ENCODE measurements around the gene SHISA9. TPM values are rescaled to one million over a fixed set of nuclear protein-coding genes. Genes with fewer than 3 reads are reported as not detected.

SHISA9 gene
- total RNA-seq, 1 donor from 2014 or later: not detected

- H3K4me3 ChIP-seq (ENCODE audit: low read length in 3 of 3): no peak overlapping the region
- H3K9ac ChIP-seq (ENCODE audit: low read depth in 1 of 3, low read length in 3 of 3): no peak overlapping the region
- H3K9me3 ChIP-seq (ENCODE audit: control insufficient read depth in 3 of 3, low read length in 3 of 3): peaks cover 0 to 3% (median 0%) of the 10 kb centered on the region in 3 donors
- H3K4me1 ChIP-seq (ENCODE audit: control insufficient read depth in 3 of 3, insufficient read depth in 3 of 3, low read length in 3 of 3): no peaks in the 10 kb centered on the region
- H3K27me3 ChIP-seq (ENCODE audit: control insufficient read depth in 3 of 3, insufficient read depth in 3 of 3, low read length in 3 of 3): no peaks in the 10 kb centered on the region
- H3K36me3 ChIP-seq (ENCODE audit: control insufficient read depth in 3 of 3, insufficient read depth in 3 of 3, low read length in 3 of 3): no peaks in the 10 kb centered on the region
- H3K27ac ChIP-seq (ENCODE audit: low read depth, low read length): no peak overlapping the region
Measured at GRCh38 chr16:13052431-13052830, 151.0 kb downstream of the SHISA9 start.

- H3K9ac ChIP-seq (ENCODE audit: low read depth in 1 of 3, low read length in 3 of 3): no peak overlapping the region
- H3K27ac ChIP-seq (ENCODE audit: low read depth, low read length): no peak overlapping the region
- H3K4me3 ChIP-seq (ENCODE audit: low read length in 3 of 3): no peak overlapping the region
- no peaks in the 10 kb centered on the region for H3K4me1 ChIP-seq (ENCODE audit: control insufficient read depth in 3 of 3, insufficient read depth in 3 of 3, low read length in 3 of 3)
- H3K9me3 ChIP-seq (ENCODE audit: control insufficient read depth in 3 of 3, low read length in 3 of 3): no peaks in the 10 kb centered on the region
- no peaks in the 10 kb centered on the region for H3K36me3 ChIP-seq (ENCODE audit: control insufficient read depth in 3 of 3, insufficient read depth in 3 of 3, low read length in 3 of 3)
- H3K27me3 ChIP-seq (ENCODE audit: control insufficient read depth in 3 of 3, insufficient read depth in 3 of 3, low read length in 3 of 3): no peaks in the 10 kb centered on the region
Measured at GRCh38 chr16:13055480-13055879, 154.1 kb downstream of the SHISA9 start.

DNA sequence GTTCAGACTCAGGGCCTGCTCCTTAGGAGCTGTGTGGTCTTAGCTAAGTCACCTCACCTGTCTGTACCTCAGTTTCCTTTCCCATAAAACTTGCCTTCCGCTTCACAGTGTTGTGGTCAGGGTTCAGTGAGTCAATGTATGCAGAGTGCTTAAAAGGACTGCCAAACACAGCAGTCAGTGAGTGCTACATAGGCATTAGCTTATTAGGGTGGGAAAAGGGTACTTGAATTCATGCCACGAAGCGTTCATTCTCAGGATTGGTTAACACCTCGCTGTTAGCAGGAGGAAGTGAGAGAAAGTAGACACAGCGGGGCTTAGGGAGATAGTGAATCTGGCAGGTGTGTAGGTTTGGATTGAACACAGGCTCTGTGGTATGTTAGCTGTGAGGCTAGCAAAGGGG is 155.2 kb downstream of the SHISA9 start:
- no peak overlapping the region for H3K9ac ChIP-seq (ENCODE audit: low read depth in 1 of 3, low read length in 3 of 3)
- no peaks in the 10 kb centered on the region for H3K9me3 ChIP-seq (ENCODE audit: control insufficient read depth in 3 of 3, low read length in 3 of 3)
- no peak overlapping the region for H3K4me3 ChIP-seq (ENCODE audit: low read length in 3 of 3)
- H3K27ac ChIP-seq (ENCODE audit: low read depth, low read length): no peak overlapping the region
- H3K4me1 ChIP-seq (ENCODE audit: control insufficient read depth in 3 of 3, insufficient read depth in 3 of 3, low read length in 3 of 3): no peaks in the 10 kb centered on the region
- no peaks in the 10 kb centered on the region for H3K27me3 ChIP-seq (ENCODE audit: control insufficient read depth in 3 of 3, insufficient read depth in 3 of 3, low read length in 3 of 3)
- no peaks in the 10 kb centered on the region for H3K36me3 ChIP-seq (ENCODE audit: control insufficient read depth in 3 of 3, insufficient read depth in 3 of 3, low read length in 3 of 3)

- Histone ChIP-seq H3K9ac (ENCODE audit: low read depth in 1 of 3, low read length in 3 of 3) (no peak overlapping the region), H3K27me3 (ENCODE audit: control insufficient read depth in 3 of 3, insufficient read depth in 3 of 3, low read length in 3 of 3) (no peaks in the 10 kb centered on the region), H3K4me3 (ENCODE audit: low read length in 3 of 3) (no peak overlapping the region), H3K27ac (ENCODE audit: low read depth, low read length) (no peak overlapping the region), H3K4me1 (ENCODE audit: control insufficient read depth in 3 of 3, insufficient read depth in 3 of 3, low read length in 3 of 3) (no peaks in the 10 kb centered on the region), H3K9me3 (ENCODE audit: control insufficient read depth in 3 of 3, low read length in 3 of 3) (no peaks in the 10 kb centered on the region), H3K36me3 (ENCODE audit: control insufficient read depth in 3 of 3, insufficient read depth in 3 of 3, low read length in 3 of 3) (no peaks in the 10 kb centered on the region)
Measured at GRCh38 chr16:13060932-13061331, 159.5 kb downstream of the SHISA9 start.

GRCh38 chr16:13061691-13062090 is 160.3 kb downstream of the SHISA9 start:
- Histone ChIP-seq H3K9ac (ENCODE audit: low read depth in 1 of 3, low read length in 3 of 3) (no peak overlapping the region), H3K36me3 (ENCODE audit: control insufficient read depth in 3 of 3, insufficient read depth in 3 of 3, low read length in 3 of 3) (no peaks in the 10 kb centered on the region), H3K27ac (ENCODE audit: low read depth, low read length) (no peak overlapping the region), H3K9me3 (ENCODE audit: control insufficient read depth in 3 of 3, low read length in 3 of 3) (no peaks in the 10 kb centered on the region), H3K27me3 (ENCODE audit: control insufficient read depth in 3 of 3, insufficient read depth in 3 of 3, low read length in 3 of 3) (no peaks in the 10 kb centered on the region), H3K4me3 (ENCODE audit: low read length in 3 of 3) (no peak overlapping the region), H3K4me1 (ENCODE audit: control insufficient read depth in 3 of 3, insufficient read depth in 3 of 3, low read length in 3 of 3) (no peaks in the 10 kb centered on the region)

- H3K4me3 ChIP-seq (ENCODE audit: low read length in 3 of 3): no peak overlapping the region
- H3K27me3 ChIP-seq (ENCODE audit: control insufficient read depth in 3 of 3, insufficient read depth in 3 of 3, low read length in 3 of 3): no peaks in the 10 kb centered on the region
- H3K9ac ChIP-seq (ENCODE audit: low read depth in 1 of 3, low read length in 3 of 3): no peak overlapping the region
Measured at GRCh38 chr16:13062219-13062618, 160.8 kb downstream of the SHISA9 start.

GRCh38 chr16:13063457-13063856 is 162.1 kb downstream of the SHISA9 start:
- Histone ChIP-seq H3K27ac (ENCODE audit: low read depth, low read length) (no peak overlapping the region), H3K27me3 (ENCODE audit: control insufficient read depth in 3 of 3, insufficient read depth in 3 of 3, low read length in 3 of 3) (peaks cover 0 to 2% (median 0%) of the 10 kb centered on the region in 3 donors), H3K9me3 (ENCODE audit: control insufficient read depth in 3 of 3, low read length in 3 of 3) (no peaks in the 10 kb centered on the region), H3K9ac (ENCODE audit: low read depth in 1 of 3, low read length in 3 of 3) (no peak overlapping the region), H3K4me3 (ENCODE audit: low read length in 3 of 3) (no peak overlapping the region), H3K4me1 (ENCODE audit: control insufficient read depth in 3 of 3, insufficient read depth in 3 of 3, low read length in 3 of 3) (no peaks in the 10 kb centered on the region), H3K36me3 (ENCODE audit: control insufficient read depth in 3 of 3, insufficient read depth in 3 of 3, low read length in 3 of 3) (no peaks in the 10 kb centered on the region)

More at GRCh38 chr16:13062219-13062618, 160.8 kb downstream of the SHISA9 start:
- Histone ChIP-seq H3K9me3 (ENCODE audit: control insufficient read depth in 3 of 3, low read length in 3 of 3) (no peaks in the 10 kb centered on the region), H3K36me3 (ENCODE audit: control insufficient read depth in 3 of 3, insufficient read depth in 3 of 3, low read length in 3 of 3) (no peaks in the 10 kb centered on the region), H3K4me1 (ENCODE audit: control insufficient read depth in 3 of 3, insufficient read depth in 3 of 3, low read length in 3 of 3) (no peaks in the 10 kb centered on the region), H3K27ac (ENCODE audit: low read depth, low read length) (no peak overlapping the region)

- Histone ChIP-seq H3K27ac (ENCODE audit: low read depth, low read length) (no peak overlapping the region), H3K4me3 (ENCODE audit: low read length in 3 of 3) (no peak overlapping the region), H3K27me3 (ENCODE audit: control insufficient read depth in 3 of 3, insufficient read depth in 3 of 3, low read length in 3 of 3) (peaks cover 0 to 2% (median 0%) of the 10 kb centered on the region in 3 donors), H3K9ac (ENCODE audit: low read depth in 1 of 3, low read length in 3 of 3) (no peak overlapping the region), H3K9me3 (ENCODE audit: control insufficient read depth in 3 of 3, low read length in 3 of 3) (no peaks in the 10 kb centered on the region), H3K36me3 (ENCODE audit: control insufficient read depth in 3 of 3, insufficient read depth in 3 of 3, low read length in 3 of 3) (no peaks in the 10 kb centered on the region), H3K4me1 (ENCODE audit: control insufficient read depth in 3 of 3, insufficient read depth in 3 of 3, low read length in 3 of 3) (no peaks in the 10 kb centered on the region)
Measured at GRCh38 chr16:13064821-13065220, 163.4 kb downstream of the SHISA9 start.

- Histone ChIP-seq H3K27ac (ENCODE audit: low read depth, low read length) (no peak overlapping the region), H3K36me3 (ENCODE audit: control insufficient read depth in 3 of 3, insufficient read depth in 3 of 3, low read length in 3 of 3) (no peaks in the 10 kb centered on the region), H3K4me3 (ENCODE audit: low read length in 3 of 3) (no peak overlapping the region), H3K27me3 (ENCODE audit: control insufficient read depth in 3 of 3, insufficient read depth in 3 of 3, low read length in 3 of 3) (peaks cover 0 to 2% (median 0%) of the 10 kb centered on the region in 3 donors), H3K9ac (ENCODE audit: low read depth in 1 of 3, low read length in 3 of 3) (no peak overlapping the region), H3K9me3 (ENCODE audit: control insufficient read depth in 3 of 3, low read length in 3 of 3) (no peaks in the 10 kb centered on the region), H3K4me1 (ENCODE audit: control insufficient read depth in 3 of 3, insufficient read depth in 3 of 3, low read length in 3 of 3) (no peaks in the 10 kb centered on the region)
Measured at GRCh38 chr16:13067648-13068047, 166.2 kb downstream of the SHISA9 start.

DNA sequence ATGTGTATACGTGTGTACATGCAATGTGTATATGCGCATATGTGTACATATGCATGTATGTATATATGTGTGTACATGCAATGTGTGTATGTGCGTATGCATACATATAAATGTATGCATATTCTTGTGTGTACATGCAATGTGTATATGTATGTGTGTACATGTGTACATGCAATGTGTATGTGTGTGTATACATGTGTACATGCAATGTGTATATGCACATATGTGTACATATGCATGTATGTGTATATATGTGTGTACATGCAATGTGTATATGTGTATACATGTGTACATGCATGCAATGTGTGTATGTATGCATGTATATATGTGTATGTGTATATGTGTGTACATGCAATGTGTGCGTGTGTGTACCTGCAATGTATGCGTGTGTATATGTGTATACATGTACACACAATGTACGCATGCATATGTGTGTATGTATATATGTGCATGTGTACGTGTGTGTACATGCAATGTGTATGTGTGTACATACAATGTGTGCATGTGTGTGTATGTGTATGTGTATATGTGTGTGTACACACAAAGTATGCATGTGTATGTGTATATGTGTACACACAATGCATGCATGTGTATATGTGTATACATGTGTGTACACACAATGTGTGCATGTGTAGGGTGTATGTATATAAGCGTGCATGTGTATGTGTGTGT is 167.7 kb downstream of the SHISA9 start:
- Histone ChIP-seq H3K36me3 (ENCODE audit: control insufficient read depth in 3 of 3, insufficient read depth in 3 of 3, low read length in 3 of 3) (no peaks in the 10 kb centered on the region), H3K4me3 (ENCODE audit: low read length in 3 of 3) (no peak overlapping the region), H3K9ac (ENCODE audit: low read depth in 1 of 3, low read length in 3 of 3) (no peak overlapping the region), H3K27me3 (ENCODE audit: control insufficient read depth in 3 of 3, insufficient read depth in 3 of 3, low read length in 3 of 3) (peaks cover 0 to 2% (median 0%) of the 10 kb centered on the region in 3 donors), H3K9me3 (ENCODE audit: control insufficient read depth in 3 of 3, low read length in 3 of 3) (no peaks in the 10 kb centered on the region), H3K27ac (ENCODE audit: low read depth, low read length) (no peak overlapping the region), H3K4me1 (ENCODE audit: control insufficient read depth in 3 of 3, insufficient read depth in 3 of 3, low read length in 3 of 3) (no peaks in the 10 kb centered on the region)
